ENCODE data around the gene ACSL5. TPM values are rescaled to one million over a fixed set of nuclear protein-coding genes. Genes with fewer than 3 reads are reported as not detected.

The ACSL5 gene
- total RNA-seq, 1 experiment from 2014 or later = not detected

DNA sequence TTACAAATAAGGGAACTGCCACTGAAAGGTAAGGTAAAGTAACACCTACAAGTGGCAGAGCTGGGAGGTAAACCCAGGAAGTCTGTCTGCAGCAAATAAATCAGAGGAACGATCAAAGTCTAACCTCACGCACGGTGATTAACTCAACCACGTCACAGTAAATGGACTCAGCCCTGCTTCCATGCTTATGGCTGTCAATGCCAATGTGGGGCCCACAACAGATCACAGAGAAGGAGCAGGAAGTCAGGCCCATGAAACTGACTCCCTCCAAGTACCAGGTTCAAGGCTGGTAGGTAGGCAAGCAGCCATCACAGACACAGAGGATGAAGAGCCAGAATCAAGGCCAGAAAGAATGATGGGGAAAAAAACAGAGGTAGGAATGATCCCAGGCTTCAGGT, 38.0 kb upstream of the ACSL5 start:
- Histone ChIP-seq H3K4me1 (ENCODE audit: insufficient read depth, low read length) (no peaks in the 10 kb centered on the region), H2BK20ac (ENCODE audit: low read depth, low read length, poor library complexity, severe bottlenecking) (no peak overlapping the region), H2BK12ac (ENCODE audit: insufficient read length, low read depth, low read length) (no peak overlapping the region), H3K27me3 (ENCODE audit: insufficient read depth, low read length) (no peaks in the 10 kb centered on the region), H2AK5ac (ENCODE audit: insufficient read length, low read length) (no peak overlapping the region), H3K23me2 (ENCODE audit: insufficient read length, low read depth, low read length, poor library complexity, severe bottlenecking) (no peaks in the 10 kb centered on the region), H3K79me2 (ENCODE audit: insufficient read depth, low read length) (no peaks in the 10 kb centered on the region), H3T11ph (ENCODE audit: low read length) (no peak overlapping the region), H3K18ac (ENCODE audit: insufficient read length, low read depth, low read length) (no peak overlapping the region), H4K20me1 (ENCODE audit: control insufficient read depth, insufficient read depth, insufficient read length) (no peaks in the 10 kb centered on the region), H3K79me1 (ENCODE audit: insufficient read depth, low read depth, low read length, poor library complexity, severe bottlenecking) (no peaks in the 10 kb centered on the region), H3K56ac (ENCODE audit: insufficient read length, low read depth, low read length) (no peak overlapping the region), H4K5ac (ENCODE audit: insufficient read length, low read depth, low read length) (no peak overlapping the region), H3K9ac (ENCODE audit: extremely low read depth, insufficient read length, low read length) (no peak overlapping the region), H2BK5ac (ENCODE audit: insufficient read length, low read length) (no peak overlapping the region), H4K91ac (ENCODE audit: insufficient read length, low read depth, low read length) (no peak overlapping the region), H2AFZ (ENCODE audit: low read length) (no peak overlapping the region), H3K4ac (ENCODE audit: low read depth, low read length) (no peak overlapping the region), H3K4me2 (ENCODE audit: insufficient read depth, insufficient read length, low read length) (no peak overlapping the region), H3K27ac (ENCODE audit: insufficient read length, low read depth, low read length) (no peak overlapping the region), H3K9me3 (ENCODE audit: control insufficient read depth, low read depth, low read length) (no peaks in the 10 kb centered on the region), H3K23ac (ENCODE audit: insufficient read length, low read depth, low read length) (no peak overlapping the region), H2BK120ac (ENCODE audit: low read depth, low read length, poor library complexity, severe bottlenecking) (no peak overlapping the region), H3K14ac (ENCODE audit: insufficient read depth, low read length) (no peak overlapping the region), H2BK15ac (ENCODE audit: low read depth, low read length) (no peak overlapping the region), H4K8ac (replicated peaks; ENCODE audit: insufficient read length, low read depth, low read length) (no peak overlapping the region)
- H3K4me1 Mint-ChIP-seq = no peaks in the 10 kb centered on the region
- H3K4me3 Mint-ChIP-seq = no peak overlapping the region
- DNase-seq = no peak
- no peak overlapping the region for H3K27ac Mint-ChIP-seq
- no peaks in the 10 kb centered on the region for H3K9me3 Mint-ChIP-seq
- TF ChIP-seq, protein P1, sequence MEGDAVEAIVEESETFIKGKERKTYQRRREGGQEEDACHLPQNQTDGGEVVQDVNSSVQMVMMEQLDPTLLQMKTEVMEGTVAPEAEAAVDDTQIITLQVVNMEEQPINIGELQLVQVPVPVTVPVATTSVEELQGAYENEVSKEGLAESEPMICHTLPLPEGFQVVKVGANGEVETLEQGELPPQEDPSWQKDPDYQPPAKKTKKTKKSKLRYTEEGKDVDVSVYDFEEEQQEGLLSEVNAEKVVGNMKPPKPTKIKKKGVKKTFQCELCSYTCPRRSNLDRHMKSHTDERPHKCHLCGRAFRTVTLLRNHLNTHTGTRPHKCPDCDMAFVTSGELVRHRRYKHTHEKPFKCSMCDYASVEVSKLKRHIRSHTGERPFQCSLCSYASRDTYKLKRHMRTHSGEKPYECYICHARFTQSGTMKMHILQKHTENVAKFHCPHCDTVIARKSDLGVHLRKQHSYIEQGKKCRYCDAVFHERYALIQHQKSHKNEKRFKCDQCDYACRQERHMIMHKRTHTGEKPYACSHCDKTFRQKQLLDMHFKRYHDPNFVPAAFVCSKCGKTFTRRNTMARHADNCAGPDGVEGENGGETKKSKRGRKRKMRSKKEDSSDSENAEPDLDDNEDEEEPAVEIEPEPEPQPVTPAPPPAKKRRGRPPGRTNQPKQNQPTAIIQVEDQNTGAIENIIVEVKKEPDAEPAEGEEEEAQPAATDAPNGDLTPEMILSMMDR (conservative IDR thresholded peaks at IDR 0.05) = no peak
- H3K36me3 Mint-ChIP-seq (ENCODE audit: insufficient read depth in 1 of 3, low read depth in 3 of 3) = no peaks in the 10 kb centered on the region
- no CpG with 5 or more reads among the region's 4 CpGs for WGBS (ENCODE audit: extremely low coverage, insufficient read length, low lambda C conversion rate)
- H3K27me3 Mint-ChIP-seq (ENCODE audit: low read depth) = peaks cover 9% of the 10 kb centered on the region

All from H9 (cell line).